G401 (cell line): Measurements from ENCODE around the gene IGSF21. TPM values are rescaled to one million over a fixed set of nuclear protein-coding genes. Genes with fewer than 3 reads are reported as not detected.

Experiments
- DNase-seq: peaks from one replicate; pipeline ENCODE4 v3.0.0-alpha.2; 2015; ENCODE audit warnings: low spot score
- in situ Hi-C: cut with HindIII; loops from 2 replicates; pipeline ENCODE4 v1.10.0; 2016; ENCODE audit warnings: low sequenced_read_pairs, mixed read lengths
- total RNA-seq: library from RNA; depleted of rRNA; stranded (reverse); fragments of >200 nt; shearing (Covaris generic); gene quantifications from 2 replicates; pipeline ENCODE4 v1.2.3, GENCODE V29; 2014

The IGSF21 gene
- total RNA-seq, 1 experiment from 2014 or later: not detected

DNA sequence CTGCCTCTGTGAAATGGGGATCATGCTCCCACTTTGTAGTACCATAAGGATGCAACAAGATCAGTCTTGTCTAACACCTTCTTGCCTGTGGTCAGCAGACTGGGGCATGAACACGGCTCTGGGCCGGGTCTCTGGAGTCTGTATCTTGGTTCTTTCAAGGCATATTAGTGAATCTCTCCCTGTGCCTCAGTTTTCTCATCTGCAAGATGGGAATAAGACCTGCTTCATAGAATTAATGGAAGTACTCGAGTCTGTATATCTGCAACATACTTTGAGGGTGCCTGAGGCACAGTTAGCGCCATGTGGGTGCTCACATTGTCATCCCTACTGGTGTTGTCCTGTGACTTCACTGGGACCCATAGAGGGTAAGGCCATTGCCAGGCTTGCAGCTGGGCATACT, 84.6 kb downstream of the IGSF21 start:
- in situ Hi-C loops: no loop called here
- DNase-seq: no peak

GRCh38 chr1:18192974-18193373, 85.4 kb downstream of the IGSF21 start:
- no peak for DNase-seq
- in situ Hi-C loops: no loop called here

GRCh38 chr1:18197299-18197698, 89.7 kb downstream of the IGSF21 start:
- in situ Hi-C loops: no loop called here
- DNase-seq: no peak

DNA sequence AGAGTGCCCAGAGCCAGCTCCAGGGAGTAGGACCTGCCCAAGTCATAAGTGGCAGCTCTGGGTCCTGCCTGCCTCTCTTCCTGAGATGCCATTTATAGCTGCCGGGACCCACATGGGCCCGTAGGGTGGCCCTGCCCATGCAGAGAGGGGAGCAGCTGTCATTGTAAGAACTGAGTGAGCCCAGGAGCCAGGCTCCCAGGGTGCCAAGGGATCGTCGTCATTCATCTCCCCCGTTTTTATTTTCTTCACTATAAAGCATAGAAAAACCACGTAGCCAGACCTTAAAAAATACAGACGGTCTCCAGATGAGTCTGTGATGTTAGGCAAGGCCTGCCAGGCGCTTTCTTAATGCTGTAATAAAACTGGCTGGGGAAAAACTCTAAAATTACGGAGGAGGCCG, 90.7 kb downstream of the IGSF21 start:
- peak; percentile 52 for DNase-seq

DNA sequence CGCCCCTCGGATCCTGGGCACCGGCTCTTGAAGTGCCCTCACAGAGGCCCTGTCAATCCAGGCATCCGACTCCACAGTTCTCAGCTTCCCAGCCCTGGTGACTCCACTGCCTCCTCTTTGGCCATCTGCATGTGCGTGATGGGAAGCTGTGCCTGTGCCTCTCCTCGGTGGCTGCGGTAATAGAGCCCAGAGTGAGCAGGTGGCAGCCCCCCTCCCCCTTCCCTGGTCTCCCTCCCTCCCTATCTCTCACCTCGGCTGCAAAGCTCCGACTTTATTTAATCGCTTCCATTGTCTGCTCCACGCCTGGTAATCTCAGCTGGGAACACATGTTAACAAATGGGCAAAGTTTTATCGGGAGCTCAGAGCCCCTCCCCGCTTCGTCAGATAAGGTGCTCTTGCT, 91.9 kb downstream of the IGSF21 start:
- peak; percentile 84 for DNase-seq
- in situ Hi-C loops: no loop called here

More for the DNA sequence above, 90.7 kb downstream of the IGSF21 start:
- in situ Hi-C loops: no loop called here

GRCh38 chr1:18200136-18200717, 92.6 kb downstream of the IGSF21 start:
- DNase-seq: peak; percentile 82
- in situ Hi-C loops: no loop called here

GRCh38 chr1:18200918-18201317, 93.3 kb downstream of the IGSF21 start:
- in situ Hi-C loops: no loop called here
- no peak for DNase-seq

DNA sequence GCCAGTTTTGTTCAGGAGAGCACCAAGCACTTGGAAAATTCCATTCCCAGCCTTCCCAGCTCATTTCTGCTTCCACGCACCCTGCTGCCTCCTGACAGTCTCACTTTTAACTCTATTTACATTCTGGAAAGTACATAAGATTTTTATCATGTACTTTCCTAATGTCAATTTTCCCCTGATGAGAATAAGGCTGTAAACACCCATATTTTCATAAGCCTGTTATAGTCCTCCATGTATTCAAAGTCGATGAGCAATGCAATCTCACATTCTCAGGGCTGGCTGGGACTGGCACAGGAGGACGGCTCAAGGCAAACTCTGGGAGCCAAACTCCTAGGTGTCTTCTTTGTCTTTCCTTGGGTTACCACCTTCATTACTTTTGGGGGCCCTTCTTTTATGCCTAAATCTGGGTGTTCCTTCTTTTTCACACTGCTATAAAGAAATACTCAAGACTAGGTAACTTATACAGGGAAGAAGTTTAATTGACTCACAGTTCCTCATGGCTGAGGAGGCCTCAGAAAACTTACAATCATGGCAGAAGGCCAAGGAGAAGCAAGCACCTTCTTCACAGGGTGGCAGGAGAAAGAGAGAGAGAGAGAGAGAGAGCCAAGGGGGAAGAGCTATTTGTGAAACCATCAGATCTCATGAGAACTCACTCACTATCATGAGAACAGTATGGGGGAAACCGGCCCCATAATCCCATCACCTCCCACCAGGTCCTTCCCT, 94.6 kb downstream of the IGSF21 start:
- in situ Hi-C loops: no loop called here
- DNase-seq: peak; percentile 35

DNA sequence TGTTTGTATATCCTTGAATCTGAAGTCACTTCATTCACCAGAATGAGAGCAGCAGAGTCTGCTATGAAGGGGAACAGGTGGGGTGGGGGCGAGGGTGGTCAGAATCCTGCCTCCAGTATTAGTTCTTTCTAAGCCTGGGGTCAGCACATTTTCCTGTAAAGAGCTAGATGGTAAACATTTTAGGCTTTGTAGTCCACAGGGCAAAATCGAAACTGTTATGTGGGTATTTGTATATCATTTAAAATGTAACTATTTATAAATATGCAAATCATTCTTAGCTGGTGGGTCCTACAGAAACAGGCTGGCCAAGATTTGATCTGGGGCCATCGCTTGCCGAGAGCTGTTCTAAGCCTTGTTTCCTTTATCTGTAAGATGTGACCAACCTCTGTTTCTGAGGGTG, 96.0 kb downstream of the IGSF21 start:
- DNase-seq: no peak
- in situ Hi-C loops: no loop called here

GRCh38 chr1:18204575-18204974, 97.0 kb downstream of the IGSF21 start:
- peak; percentile 35 for DNase-seq
- in situ Hi-C loops: no loop called here

- in situ Hi-C loops: no loop called here
- peak; percentile 37 for DNase-seq
Observed at GRCh38 chr1:18205319-18205718, 97.7 kb downstream of the IGSF21 start.

- in situ Hi-C loops: no loop called here
- DNase-seq: peak; percentile 95
Observed at GRCh38 chr1:18211764-18212163, 104.2 kb downstream of the IGSF21 start.

DNA sequence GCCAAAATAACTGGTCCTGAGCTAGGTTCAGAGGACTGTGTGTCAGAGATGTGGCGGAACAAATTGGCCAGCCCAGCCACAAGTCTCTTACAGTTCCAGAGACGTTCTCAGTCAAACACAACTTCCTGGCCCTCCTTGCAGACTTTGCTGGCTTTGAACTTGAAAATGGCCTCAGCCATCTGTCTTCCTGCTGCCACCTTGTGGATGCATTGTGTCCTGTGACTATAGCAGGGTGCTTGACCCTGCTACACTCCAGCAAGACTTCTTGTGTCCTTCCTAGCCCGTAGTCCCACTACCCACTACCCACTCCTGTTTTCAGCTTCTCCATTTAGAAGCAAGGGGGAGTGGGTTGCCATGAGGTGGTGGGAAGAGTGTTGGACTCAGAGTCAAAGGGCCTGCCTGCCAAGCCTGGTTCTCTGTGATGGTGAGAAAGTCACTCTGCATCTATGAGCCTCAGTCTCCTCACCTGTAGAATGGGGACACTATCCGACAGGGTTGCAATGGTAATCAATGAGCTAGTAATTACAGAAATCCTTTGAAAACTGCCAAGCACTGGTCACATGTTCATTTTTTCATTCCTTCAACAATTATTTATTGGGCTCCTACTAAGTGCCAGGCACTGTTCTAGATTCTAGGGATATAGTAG, 109.9 kb downstream of the IGSF21 start:
- peak; percentile 43 for DNase-seq
- in situ Hi-C loops: no loop called here

- DNase-seq: peak; percentile 65
- in situ Hi-C loops: no loop called here
Observed at GRCh38 chr1:18229625-18230024, 122.0 kb downstream of the IGSF21 start.

- in situ Hi-C loops: no loop called here
- no peak for DNase-seq
Observed at GRCh38 chr1:18230321-18230720, 122.7 kb downstream of the IGSF21 start.

DNA sequence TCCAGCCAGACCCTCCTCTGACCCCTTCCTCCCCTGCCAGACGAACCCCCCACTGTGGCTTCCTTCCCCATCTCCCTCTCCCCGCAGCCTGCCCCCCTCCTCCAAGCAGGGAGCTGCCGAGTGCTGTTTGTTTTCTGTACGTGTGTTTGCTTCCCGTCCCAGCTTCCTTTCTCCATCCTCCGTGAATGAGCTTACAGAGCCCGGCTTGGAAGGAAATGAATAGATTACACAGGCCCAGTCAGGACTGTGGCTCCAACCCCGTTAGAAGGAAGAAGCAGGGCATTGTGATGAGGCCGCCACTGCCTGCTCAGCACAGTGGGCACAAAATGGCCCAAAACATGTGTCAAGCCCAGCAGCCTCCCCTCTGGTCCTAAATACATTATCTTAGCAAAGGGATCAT, 123.2 kb downstream of the IGSF21 start:
- in situ Hi-C loops: no loop called here

DNA sequence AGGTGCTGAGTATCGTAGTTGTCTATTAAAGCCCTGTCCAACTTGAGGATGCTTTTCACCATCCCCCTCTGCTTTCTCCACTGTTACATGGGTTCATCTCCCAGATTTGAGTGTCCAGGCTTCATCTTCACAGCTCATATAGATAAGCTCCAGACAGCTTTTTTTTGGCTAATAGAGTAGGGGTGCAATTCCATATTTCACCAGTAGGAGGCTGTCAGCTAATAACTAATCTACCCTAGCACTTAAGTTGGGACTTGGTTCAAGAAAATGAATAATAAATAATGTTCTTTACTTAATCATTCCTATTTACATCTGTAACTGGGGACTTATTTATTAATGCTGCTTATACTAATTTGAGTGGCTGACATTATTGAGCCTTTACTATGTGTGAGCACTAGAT, 124.5 kb downstream of the IGSF21 start:
- in situ Hi-C loops: no loop called here
- DNase-seq: no peak

More for the DNA sequence above, 123.2 kb downstream of the IGSF21 start:
- DNase-seq: no peak

DNA sequence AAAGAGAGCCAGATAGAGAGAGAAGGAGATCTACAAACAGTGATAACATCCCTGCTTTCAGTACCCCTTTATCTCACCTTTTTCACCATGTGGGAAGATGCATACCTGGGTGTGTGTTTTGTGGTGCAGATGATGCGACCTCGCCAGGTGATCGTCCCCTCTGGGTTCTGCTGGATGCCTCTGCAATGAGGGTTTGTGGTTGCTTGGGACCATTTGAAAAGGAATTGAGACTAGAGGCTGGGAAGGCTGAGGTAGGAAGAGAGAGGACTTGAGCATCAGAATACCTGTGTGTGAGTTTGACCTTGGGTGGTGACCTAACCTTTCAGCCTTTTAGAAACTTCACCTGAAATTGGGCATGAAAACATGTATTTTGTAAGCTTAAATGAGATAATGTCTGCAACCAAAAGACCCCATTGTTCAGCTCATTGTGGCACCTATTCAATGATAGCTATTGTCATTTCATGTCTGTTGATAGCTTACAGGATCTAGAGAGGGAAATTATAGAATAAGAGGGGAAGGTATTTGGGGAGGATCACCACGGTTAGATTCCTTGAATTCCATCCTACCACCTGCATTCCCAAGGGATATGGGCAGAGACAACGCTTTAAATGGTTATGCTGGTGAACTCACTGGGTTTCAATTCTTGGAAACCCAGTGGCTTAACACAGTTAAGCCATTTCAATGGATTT, 125.7 kb downstream of the IGSF21 start:
- in situ Hi-C loops: no loop called here

DNA sequence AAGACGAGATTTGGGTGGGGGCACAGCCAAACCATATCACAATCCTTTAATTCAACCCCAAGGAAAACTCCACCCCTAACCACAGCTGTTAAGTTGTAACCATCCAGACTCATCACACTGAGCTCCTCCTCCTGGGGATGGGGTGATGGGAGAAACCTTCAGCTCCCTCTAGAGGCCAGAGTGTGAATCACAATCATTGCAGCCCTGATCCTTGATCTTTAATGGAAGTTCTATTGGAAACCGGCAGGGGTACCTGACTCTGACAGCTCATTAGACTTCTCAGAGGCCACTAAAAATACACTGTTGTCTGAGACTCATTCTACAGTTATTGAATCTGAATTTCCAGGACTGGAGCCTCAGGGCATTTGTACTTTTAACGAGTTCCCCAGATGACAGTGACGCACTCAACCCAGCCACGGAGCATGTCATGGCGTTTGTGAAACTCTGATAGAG, 127.2 kb downstream of the IGSF21 start:
- in situ Hi-C loops: no loop called here
- DNase-seq: peak; percentile 61

More for the DNA sequence above, 125.7 kb downstream of the IGSF21 start:
- no peak for DNase-seq

GRCh38 chr1:18237371-18237770, 129.8 kb downstream of the IGSF21 start:
- in situ Hi-C loops: no loop called here
- DNase-seq: peak; percentile 41
